GM12878 (cell line): ENCODE results near the gene ZNF644. TPM values are rescaled to one million over a fixed set of nuclear protein-coding genes. Genes with fewer than 3 reads are reported as not detected.

Experiments
- ATAC-seq: fragments of 200-7000 bp; cut with Tn5 transposase; 3 replicates; pipeline ENCODE4 v1.9.1; 2020; ENCODE audit warnings: mild to moderate bottlenecking, moderate library complexity
- BruUV-seq: library from RNA; stranded (reverse); fragments of 400-500 nt; replicated peaks from 2 replicates; lab custom pipeline; 2021; lab: Mats Ljungman, UMichigan
- CTCF ChIA-PET: fragments of 300-600 bp; sonication (Branson Sonifier 250); formaldehyde crosslinking; extraction: SDS; loops from one replicate; lab custom pipeline; 2021; ENCODE audit warnings: inconsistent platforms; lab: Yijun Ruan, JAX
- POLR2A ChIA-PET: fragments of 350-600 bp; formaldehyde crosslinking; extraction: SDS; loops from one replicate; lab custom pipeline; 2021; ENCODE audit warnings: inconsistent platforms; lab: Charles Lee
- RAD21 ChIA-PET: fragments of 300-600 bp; sonication (Branson Sonifier 250); formaldehyde crosslinking; loops from one replicate; lab custom pipeline; 2023; ENCODE audit warnings: antibody characterized with exemption; ENCODE audit not compliant: unreplicated experiment; lab: Charles Lee
- SMC1A ChIA-PET: fragments of 300-600 bp; sonication (Branson Sonifier 250); formaldehyde crosslinking; loops from one replicate; lab custom pipeline; 2023; ENCODE audit not compliant: unreplicated experiment, uncharacterized antibody; lab: Charles Lee
- DNase-seq: peaks from one replicate; pipeline ENCODE4 v3.0.0-alpha.2; 2011; ENCODE audit warnings: low read depth, low spot score
- FAIRE-seq: peaks from 3 replicates; lab custom pipeline; 2011; peaks lifted over from hg19 to GRCh38; lab: Jason Lieb, UNC
- H2AFZ ChIP-seq: 2 replicates; pipeline ENCODE4 v1.6.0; 2011; ENCODE audit warnings: low read depth, low read length, control low read depth; ENCODE audit not compliant: control insufficient read depth
- H3K27ac ChIP-seq: 2 replicates; pipeline ENCODE4 v1.5.1; 2011; ENCODE audit warnings: control low read depth; ENCODE audit not compliant: control insufficient read depth, insufficient read depth
- H3K27me3 ChIP-seq, 2 experiments: replicated peaks in 1 of 2; 2 replicates each; pipeline versions ENCODE4 v1.6.0 to v1.6.1; 2011; ENCODE audit warnings: low read length in 1 of 2; ENCODE audit not compliant: control insufficient read depth in 2 of 2, insufficient read depth in 2 of 2
- H3K36me3 ChIP-seq, 2 experiments: 2 replicates each; pipeline ENCODE4 v1.5.1; 2011; ENCODE audit warnings: low read length in 1 of 2; ENCODE audit not compliant: control insufficient read depth in 2 of 2, insufficient read depth in 2 of 2
- H3K4me1 ChIP-seq: 2 replicates; pipeline ENCODE4 v1.6.1; 2011; ENCODE audit warnings: mild to moderate bottlenecking, low read length, moderate library complexity, mixed read lengths; ENCODE audit not compliant: control insufficient read depth, insufficient read depth
- H3K4me2 ChIP-seq: 2 replicates; pipeline ENCODE4 v1.6.0; 2011; ENCODE audit warnings: control low read depth; ENCODE audit not compliant: control insufficient read depth, insufficient read depth
- H3K4me3 ChIP-seq: fragments of 200-600 bp; sonication (generic); 2 replicates; pipeline ENCODE4 v1.5.1; 2016
- H3K79me2 ChIP-seq: 2 replicates; pipeline ENCODE4 v1.6.0; 2011; ENCODE audit warnings: low read length; ENCODE audit not compliant: control insufficient read depth, insufficient read depth
- H3K9ac ChIP-seq: 2 replicates; pipeline ENCODE4 v1.8.0; 2011; ENCODE audit warnings: low read length, control low read depth, mixed read lengths; ENCODE audit not compliant: control insufficient read depth, insufficient read depth
- H3K9me3 ChIP-seq: replicated peaks from 3 replicates; pipeline ENCODE4 v1.5.1; 2011; ENCODE audit warnings: mild to moderate bottlenecking, low read length; ENCODE audit not compliant: control insufficient read depth, insufficient read depth
- H4K20me1 ChIP-seq: 2 replicates; pipeline ENCODE4 v1.6.0; 2011; ENCODE audit not compliant: control insufficient read depth, insufficient read depth
- CREM ChIP-seq: IDR thresholded peaks from 2 replicates; pipeline ENCODE4 v1.6.1; 2014; ENCODE audit warnings: antibody characterized with exemption, low read depth
- CUX1 ChIP-seq: IDR thresholded peaks from 2 replicates; pipeline ENCODE4 v1.6.1; 2012; ENCODE audit warnings: improper control_type of control experiment, low read depth, low read length; ENCODE audit not compliant: insufficient replicate concordance
- EZH2 ChIP-seq: IDR thresholded peaks from 2 replicates; pipeline ENCODE4 v1.6.1; 2012; ENCODE audit warnings: low read depth, mild to moderate bottlenecking, control low read depth, inconsistent platforms, low read length, borderline replicate concordance; ENCODE audit not compliant: control insufficient read depth
- FOXM1 ChIP-seq: IDR thresholded peaks from 2 replicates; pipeline ENCODE4 v1.6.1; 2012; ENCODE audit warnings: low read depth, mild to moderate bottlenecking, inconsistent platforms, low read length, moderate library complexity
- GATAD2B ChIP-seq: fragments of 450-650 bp; conservative IDR thresholded peaks from 2 replicates; pipeline ENCODE4 v1.6.1; 2017; ENCODE audit warnings: low read depth, mild to moderate bottlenecking, moderate library complexity
- MEF2B ChIP-seq: fragments of 450-650 bp; IDR thresholded peaks from 2 replicates; pipeline ENCODE4 v1.6.1; 2018; ENCODE audit warnings: mild to moderate bottlenecking, moderate library complexity; ENCODE audit not compliant: partially characterized antibody, poor library complexity, severe bottlenecking
- MYB ChIP-seq: fragments of 150-350 bp; IDR thresholded peaks from 2 replicates; pipeline ENCODE4 v1.6.1; 2014; ENCODE audit warnings: mild to moderate bottlenecking, low read depth, low read length, borderline replicate concordance
- MYC ChIP-seq: IDR thresholded peaks from 2 replicates; pipeline ENCODE4 v1.6.1; 2011; ENCODE audit warnings: mild to moderate bottlenecking, low read length, moderate library complexity, inconsistent platforms; ENCODE audit not compliant: insufficient read depth, insufficient replicate concordance, insufficient read length, severe bottlenecking
- PAX8 ChIP-seq: fragments of 450-650 bp; IDR thresholded peaks from 2 replicates; pipeline ENCODE4 v1.6.1; 2017; ENCODE audit warnings: mild to moderate bottlenecking, moderate library complexity
- SKIL ChIP-seq: fragments of 450-650 bp; IDR thresholded peaks from 2 replicates; pipeline ENCODE4 v1.6.1; 2017; ENCODE audit warnings: mild to moderate bottlenecking, low read depth, inconsistent platforms; ENCODE audit not compliant: poor library complexity, severe bottlenecking
- TAF1 ChIP-seq: IDR thresholded peaks from 2 replicates; pipeline ENCODE4 v1.6.1; 2011; ENCODE audit warnings: mild to moderate bottlenecking, low read depth, low read length, borderline replicate concordance
- ZBTB11 ChIP-seq: fragments of 450-650 bp; formaldehyde crosslinking; IDR thresholded peaks from 2 replicates; pipeline ENCODE4 v1.5.0; 2022; ENCODE audit warnings: mild to moderate bottlenecking, missing genetic modification characterization
- ZNF217 ChIP-seq: fragments of 450-650 bp; IDR thresholded peaks from 2 replicates; pipeline ENCODE4 v1.6.1; 2017; ENCODE audit warnings: antibody characterized with exemption, mild to moderate bottlenecking
- WGBS: methylation state at CpG from one replicate; pipeline ENCODE4 v1.1.6; 2016; ENCODE audit warnings: low lambda C conversion rate; ENCODE audit not compliant: insufficient replicate concordance, insufficient coverage; ENCODE audit errors: missing lambda C conversion rate; 5-methylcytosine and 5-hydroxymethylcytosine counted together
- in situ Hi-C: fragments of 300-500 bp; cut with MboI; formaldehyde crosslinking; loops from 9 replicates; pipeline ENCODE4 v1.14.3; 2018; ENCODE audit warnings: mixed read lengths
- intact Hi-C: fragments of 100-400 bp; cut with micrococcal nuclease; formaldehyde crosslinking; loops from one replicate; pipeline ENCODE4 v1.14.2; 2022; ENCODE audit not compliant: unreplicated experiment
- polyA plus RNA-seq, 11 experiments: library from polyadenylated mRNA; depleted of rRNA in 4 of 11; unstranded in 6 of 11; stranded (reverse) in 5 of 11; fragments of >200 nt; fragmentation: Nextera tagmentation in 4 of 11; fragmentation: Illumina TruSeq in 1 of 11; extraction: Ambion mirVana in 4 of 11; extraction: Trizol in 1 of 11; gene quantifications; 1 replicate in 1 of 11; 2 replicates in 10 of 11; pipeline versions ENCODE4 v1.2.1 to v1.2.3, GENCODE V29; 2011 to 2016; ENCODE audit warnings: inconsistent platforms in 2 of 11, missing spikeins in 2 of 11, low read depth in 1 of 11
- total RNA-seq, 4 experiments: library from RNA; depleted of rRNA in 3 of 4; stranded (reverse); fragments of >200 nt in 3 of 4; fragmentation: Illumina TruSeq in 1 of 4; extraction: Trizol in 1 of 4; gene quantifications; 2 replicates each; pipeline versions ENCODE4 v1.2.1 to v1.2.3, GENCODE V29; 2013 to 2021

The ZNF644 gene
- total and polyA plus RNA-seq, 10 of the 15 experiments (the other 5 are each of a cell fraction or from before 2014, with no cell fraction given) = 17.7 to 55.3 (median 29.5) TPM

- no peak overlapping the region for H3K4me3 ChIP-seq
- RAD21 ChIA-PET = interaction anchor here (2.4 kb wide), 1 partner anchor 12 kb away, joined by 9 read pairs; no protein-coding TSS in a partner anchor
- intact Hi-C loops (no loop called here), in situ Hi-C loops (no loop called here)
- no peak overlapping the region for H3K27ac ChIP-seq
- no peak overlapping the region for H3K9ac ChIP-seq
- POLR2A ChIA-PET = no interaction called here
- DNase-seq (no peak), FAIRE-seq (no peak), ATAC-seq (no peak)
- no peak overlapping the region for H3K4me2 ChIP-seq
- no peaks in the 10 kb centered on the region for H4K20me1 ChIP-seq
- H3K27me3 ChIP-seq = no peaks in the 10 kb centered on the region
- CTCF ChIA-PET = interaction anchor here (1.0 to 3.3 kb wide), 2 partner anchors 18 to 151 kb away, joined by 3 to 16 read pairs; no protein-coding TSS in a partner anchor
- no peak overlapping the region for H2AFZ ChIP-seq
- H3K79me2 ChIP-seq = peaks cover 91% of the 10 kb centered on the region
- WGBS = 100% methylated on average over 1 of the region's 1 CpG
- H3K9me3 ChIP-seq = no peaks in the 10 kb centered on the region; the same call in 2 of the 3 replicates
- H3K4me1 ChIP-seq = no peaks in the 10 kb centered on the region
- no TSS peak for BruUV-seq
- SMC1A ChIA-PET = interaction anchor here (1.0 to 2.1 kb wide), 4 partner anchors 12 to 151 kb away, joined by 3 to 9 read pairs (median 5); no protein-coding TSS in a partner anchor
- H3K36me3 ChIP-seq = 0 out of 4 replicates have a peak, but pooled peaks cover 0 to 3% of the 10 kb centered on the region in 2 experiments
- TF ChIP-seq MYB = no peak
- TF ChIP-seq EZH2 = no peak
- TF ChIP-seq CUX1 = no peak
- TF ChIP-seq PAX8 = no peak
- TF ChIP-seq SKIL = no peak
- no peak for TF ChIP-seq MYC
- no peak for TF ChIP-seq ZNF217
- no peak for TF ChIP-seq FOXM1
- no peak for TF ChIP-seq GATAD2B
- TF ChIP-seq TAF1 = no peak
- TF ChIP-seq CREM = no peak
- no peak for TF ChIP-seq ZBTB11 (CRISPR knock-in tag)
- TF ChIP-seq MEF2B = no peak
These were observed 7.4 kb downstream of the ZNF644 start for GRCh38 chr1:91014475-91014874.
